Renal cortical epithelial cell (primary cell): Measurements from ENCODE around the gene MAGEF1. TPM values are rescaled to one million over a fixed set of nuclear protein-coding genes. Genes with fewer than 3 reads are reported as not detected.
"Not testable (repeated sequence)": the region's sequence is repeated elsewhere in the genome, so short reads cannot be mapped to it uniquely, and the experiment has no call there.

Source experiments
- DNase-seq: peaks from one replicate; pipeline ENCODE4 v3.0.0-alpha.2; 2011; ENCODE audit warnings: low read depth
- total RNA-seq: library from RNA; depleted of rRNA; stranded (reverse); fragments of >200 nt; gene quantifications from 2 replicates; pipeline ENCODE4 v1.2.3, GENCODE V29; 2014

The MAGEF1 gene
- total RNA-seq, 1 donor from 2014 or later, result 23.4 TPM

GRCh38 chr3:184742676-184743135 lies 30.8 kb upstream of the MAGEF1 start:
- DNase-seq, result no peak

DNA sequence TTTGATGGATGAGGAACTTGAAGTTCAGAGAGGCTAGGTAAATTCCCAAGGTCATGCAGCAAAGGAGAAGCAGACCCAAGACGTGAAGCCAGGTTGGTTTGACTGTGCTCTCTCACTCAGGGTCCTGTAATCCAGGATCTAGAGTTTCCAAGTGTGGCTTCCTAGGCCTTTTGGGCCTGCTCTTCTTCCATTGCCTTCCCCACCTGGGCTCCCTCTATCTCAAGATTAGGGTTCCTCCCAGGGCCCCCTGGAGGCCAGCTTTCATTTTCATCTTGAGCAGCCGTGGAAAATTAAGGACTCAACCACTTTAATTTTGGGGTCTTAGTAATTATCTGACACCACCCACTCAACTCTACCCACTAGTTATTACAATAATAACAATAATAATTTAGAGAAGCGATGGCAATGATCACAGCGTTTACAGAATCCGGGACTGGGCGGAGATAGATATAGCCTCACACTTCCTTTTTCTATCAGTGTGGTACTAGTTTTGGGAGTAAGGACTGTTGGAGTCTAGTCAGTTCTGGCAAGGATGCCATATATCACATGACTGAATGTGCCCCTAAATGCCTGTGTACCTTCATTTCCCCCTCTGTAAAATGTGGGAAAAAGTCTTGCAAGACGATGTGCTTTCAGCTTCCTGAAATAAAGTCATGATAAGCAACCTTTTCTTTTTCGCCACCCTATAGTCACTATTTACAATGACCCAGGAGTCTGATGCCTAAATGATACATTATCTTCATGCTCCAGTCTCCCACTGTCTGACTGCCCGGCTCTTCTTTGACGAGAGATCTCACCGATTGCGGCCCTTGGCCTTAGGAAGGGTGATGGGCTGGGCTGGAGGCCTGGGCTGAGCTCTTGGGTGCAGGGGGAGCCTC lies 30.2 kb upstream of the MAGEF1 start:
- DNase-seq, result no peak

- DNase-seq, result no peak
Measured at GRCh38 chr3:184741259-184741556, 29.3 kb upstream of the MAGEF1 start.

DNA sequence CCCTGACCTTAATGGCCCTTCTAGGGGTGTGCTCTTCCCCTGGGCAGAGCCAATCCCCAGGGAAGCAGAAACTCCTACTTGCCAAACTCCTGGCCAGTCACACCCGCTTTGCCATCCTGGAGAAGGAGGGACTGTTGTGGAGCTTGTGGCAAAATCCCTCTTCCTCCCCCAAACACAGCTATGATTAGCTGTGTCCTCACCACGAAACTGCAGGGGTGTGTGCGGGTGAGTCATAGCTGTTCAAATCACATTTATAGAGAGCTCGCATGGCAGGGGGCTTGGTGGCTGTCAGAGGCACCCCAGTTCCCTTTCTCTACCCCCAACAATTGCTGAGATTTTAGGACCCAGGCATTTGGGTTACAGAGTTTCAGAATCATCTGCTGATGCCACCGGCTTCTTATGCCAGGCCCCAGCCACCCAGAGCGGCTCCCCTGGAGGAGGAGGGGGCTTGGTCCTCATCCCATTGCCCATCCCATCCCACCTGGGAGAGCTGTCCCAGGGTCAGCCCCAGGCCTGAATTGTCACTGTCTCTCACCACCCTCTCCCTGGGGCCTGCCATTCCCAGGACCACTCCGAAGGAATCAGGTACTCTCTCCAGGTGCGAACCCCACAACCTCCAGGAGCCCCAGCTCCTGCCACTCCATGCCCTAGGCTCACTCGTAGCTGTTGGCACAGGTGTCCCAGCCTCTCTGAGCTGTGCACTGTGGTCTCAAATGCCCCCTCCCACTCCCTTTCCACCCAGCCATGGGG lies 28.8 kb upstream of the MAGEF1 start:
- peak; percentile 18 for DNase-seq

DNA sequence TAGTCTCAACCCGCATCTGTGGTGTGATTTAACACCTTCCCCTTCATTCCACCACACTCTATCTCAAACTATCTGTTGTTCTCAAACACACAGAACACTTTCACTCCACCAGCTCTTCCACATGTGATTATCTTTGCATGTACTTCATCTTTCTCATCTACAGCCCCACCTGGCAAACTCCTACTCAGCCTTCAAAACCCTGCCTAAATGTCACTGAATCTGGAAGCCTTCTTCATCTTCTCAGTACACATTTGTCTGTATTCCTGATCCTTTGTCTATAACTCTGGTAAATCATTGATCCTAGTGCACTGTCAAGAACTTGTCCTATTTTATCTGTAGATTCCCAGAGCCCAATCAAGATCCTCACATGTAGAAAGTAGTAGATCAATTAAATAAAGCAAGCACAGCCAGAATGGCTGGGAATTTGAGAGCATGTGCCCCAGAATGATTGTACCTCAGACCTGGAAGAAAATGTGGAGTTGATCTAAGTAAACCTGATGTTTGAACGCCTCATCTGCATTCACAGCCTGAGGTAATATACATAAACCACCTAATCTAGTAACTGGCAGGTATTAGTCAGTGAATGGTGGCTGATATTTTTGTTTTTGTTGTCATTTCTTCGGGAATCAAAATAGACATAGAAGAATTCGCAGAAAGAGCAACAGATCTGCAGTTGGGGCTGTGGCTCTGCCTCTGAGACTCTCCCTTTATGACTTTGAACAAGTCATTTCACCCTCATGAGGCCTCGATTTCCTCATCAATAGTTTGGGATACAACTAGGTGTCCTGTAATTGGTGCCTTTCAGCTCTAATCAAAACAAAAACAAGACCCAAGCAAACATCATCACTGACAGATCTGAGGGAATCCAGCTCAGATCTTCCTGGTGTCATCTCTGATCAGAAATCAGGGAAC lies 28.0 kb upstream of the MAGEF1 start:
- no peak for DNase-seq

DNA sequence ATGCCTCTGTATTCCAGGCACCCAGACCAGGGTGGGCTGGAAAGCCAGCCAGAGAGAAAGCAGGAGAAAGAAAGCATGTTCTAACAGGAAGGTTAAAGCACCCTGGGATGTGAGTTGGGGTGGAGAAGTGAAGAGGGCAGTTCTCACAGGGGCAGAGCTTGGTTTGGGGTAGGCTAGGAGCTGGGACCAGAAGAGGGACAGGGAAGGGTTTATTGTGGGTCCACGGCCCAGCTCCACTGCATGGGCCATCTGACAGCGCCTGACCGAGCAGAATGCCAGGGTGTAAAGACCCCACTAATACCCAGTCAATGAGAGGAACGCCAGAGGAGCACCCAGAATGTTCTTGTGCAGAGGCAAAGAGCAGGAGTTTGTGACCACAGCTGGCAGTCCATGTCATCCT lies 27.1 kb upstream of the MAGEF1 start:
- no peak for DNase-seq

GRCh38 chr3:184738506-184738890 lies 26.6 kb upstream of the MAGEF1 start:
- no peak for DNase-seq

GRCh38 chr3:184737641-184738505 lies 26.0 kb upstream of the MAGEF1 start:
- peak; percentile 16 for DNase-seq

GRCh38 chr3:184737063-184737462 lies 25.2 kb upstream of the MAGEF1 start:
- no peak for DNase-seq

- DNase-seq, result no peak
Measured at GRCh38 chr3:184734903-184735701, 23.2 kb upstream of the MAGEF1 start.

DNA sequence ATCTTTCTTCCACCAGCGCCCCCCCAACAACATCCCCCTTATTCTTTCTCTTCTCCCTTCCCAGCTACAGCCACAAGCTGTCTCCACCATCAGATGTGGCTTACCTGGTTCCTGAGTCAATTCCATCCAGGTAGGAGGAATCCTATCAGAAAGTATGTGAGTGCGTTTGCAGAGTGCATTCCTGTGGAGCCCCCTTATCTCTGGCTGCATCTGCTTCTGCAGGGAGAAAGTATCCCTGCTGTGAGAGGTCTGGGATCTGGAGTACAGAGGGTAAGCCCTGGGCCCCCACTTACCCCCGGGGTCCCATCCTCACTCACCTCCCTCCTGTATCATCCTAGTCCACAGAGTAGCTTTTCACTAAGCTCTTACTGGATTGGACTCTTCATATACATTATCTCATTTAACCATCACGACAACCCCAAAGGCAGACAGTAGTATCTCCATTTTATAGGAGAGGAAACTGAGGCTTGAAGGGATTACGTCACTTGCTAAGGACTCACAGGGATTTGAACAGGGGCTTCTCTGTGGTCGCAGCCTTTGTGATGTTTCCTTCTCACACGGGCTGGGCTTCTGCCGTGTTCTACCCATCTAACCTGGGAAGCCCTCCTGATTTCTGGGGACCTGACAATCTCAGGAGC lies 22.2 kb upstream of the MAGEF1 start:
- DNase-seq, result no peak

GRCh38 chr3:184733181-184733580 lies 21.3 kb upstream of the MAGEF1 start:
- no peak for DNase-seq

GRCh38 chr3:184731786-184732537 lies 20.1 kb upstream of the MAGEF1 start:
- DNase-seq, result no peak

GRCh38 chr3:184730924-184731323 lies 19.1 kb upstream of the MAGEF1 start:
- no peak for DNase-seq

GRCh38 chr3:184729154-184729553 lies 17.3 kb upstream of the MAGEF1 start:
- DNase-seq, result not testable (repeated sequence)

DNA sequence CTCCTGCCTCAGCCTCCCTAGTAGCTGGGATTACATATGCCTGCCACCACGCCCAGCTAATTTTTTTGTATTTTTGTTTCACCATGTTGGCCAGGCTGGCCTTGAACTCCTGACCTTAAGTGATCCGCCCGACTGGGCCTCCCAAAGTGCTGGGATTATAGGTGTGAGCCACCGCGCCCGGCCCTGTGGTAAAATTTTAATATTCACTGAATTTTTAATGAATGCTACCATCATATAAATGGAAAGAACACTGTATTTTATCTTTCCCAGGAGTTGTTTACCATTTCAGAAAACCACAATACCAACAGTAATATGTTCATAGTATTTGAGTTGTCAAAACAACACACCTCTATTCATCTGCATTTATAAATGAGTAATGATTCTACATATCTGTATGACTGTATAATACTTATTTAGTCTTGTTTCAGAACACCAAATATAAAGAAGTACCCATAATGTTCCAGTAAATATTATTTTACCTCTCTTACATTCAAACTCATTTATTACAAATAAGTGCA lies 16.2 kb upstream of the MAGEF1 start:
- no peak for DNase-seq

GRCh38 chr3:184727357-184728009 lies 15.6 kb upstream of the MAGEF1 start:
- peak; percentile 66 for DNase-seq

DNA sequence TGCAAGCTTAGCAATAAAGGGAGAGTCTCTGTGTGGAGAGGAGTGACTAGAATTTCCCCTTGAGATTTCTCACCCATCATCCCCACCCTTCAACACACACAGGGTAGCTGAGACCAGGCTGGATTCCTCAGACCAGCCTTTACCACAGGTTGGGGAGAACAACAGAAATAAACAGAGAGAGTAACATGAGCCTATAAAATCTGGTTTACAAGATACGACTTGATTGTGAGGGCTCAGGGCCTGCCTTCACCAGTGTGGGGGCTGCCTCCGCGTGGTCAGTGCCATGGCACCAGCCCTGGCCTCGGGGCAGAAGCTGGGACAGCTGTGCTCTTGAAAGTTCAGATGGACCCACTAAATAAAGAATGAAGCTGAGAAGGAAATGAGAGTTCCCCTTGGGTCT lies 14.6 kb upstream of the MAGEF1 start:
- no peak for DNase-seq
